Prostate gland (tissue), 2 donors: Measurements from ENCODE around the gene NOL9. TPM values are rescaled to one million over a fixed set of nuclear protein-coding genes. Genes with fewer than 3 reads are reported as not detected.

ENCODE experiments used
- DNase-seq: peaks from one replicate; pipeline ENCODE4 v3.0.0-alpha.2; 2019; ENCODE audit warnings: low spot score
- H3K27ac ChIP-seq, 2 donors: fragments of 200-600 bp; sonication (generic); 2 replicates each; pipeline ENCODE4 v1.5.1; 2017 to 2019
- H3K27me3 ChIP-seq: fragments of 200-600 bp; sonication (generic); replicated peaks from 2 replicates; pipeline ENCODE4 v1.5.1; 2019; ENCODE audit not compliant: insufficient read depth
- H3K36me3 ChIP-seq, 2 donors: fragments of 200-600 bp; sonication (generic); 1 replicate in 1 of 2; 2 replicates in 1 of 2; pipeline versions ENCODE4 v1.5.1 to v1.8.1; 2017 to 2019
- H3K4me1 ChIP-seq: fragments of 200-600 bp; sonication (generic); replicated peaks from 2 replicates; pipeline ENCODE4 v1.5.1; 2019
- H3K4me3 ChIP-seq, 2 donors: fragments of 200-600 bp; sonication (generic); 2 replicates each; pipeline ENCODE4 v1.5.1; 2017 to 2019
- H3K9me3 ChIP-seq: fragments of 200-600 bp; sonication (generic); 2 replicates; pipeline ENCODE4 v1.5.1; 2017
- CTCF ChIP-seq, 4 experiments: fragments of 200-600 bp in 2 of 4; fragments of 450-650 bp in 2 of 4; sonication (generic) in 2 of 4; IDR thresholded peaks; 1 replicate in 3 of 4; 2 replicates in 1 of 4; pipeline ENCODE4 v1.5.1; 2016 to 2019; ENCODE audit warnings: antibody characterized with exemption in 4 of 4, mild to moderate bottlenecking in 2 of 4, moderate library complexity in 2 of 4
- POLR2A ChIP-seq: fragments of 450-650 bp; IDR thresholded peaks from one replicate; pipeline ENCODE4 v1.6.1; 2016; ENCODE audit warnings: antibody characterized with exemption, mild to moderate bottlenecking
- POLR2AphosphoS5 ChIP-seq: sonication (generic); formaldehyde crosslinking; IDR thresholded peaks from one replicate; pipeline ENCODE4 v1.6.1; 2017; ENCODE audit warnings: antibody characterized with exemption
- WGBS: methylation state at CpG from one replicate; pipeline ENCODE4 v1.1.5; 2018; 5-methylcytosine and 5-hydroxymethylcytosine counted together
- intact Hi-C: fragments of 100-400 bp; cut with DNase I; formaldehyde crosslinking; loops from one replicate; pipeline ENCODE4 v1.14.2; 2022
- total RNA-seq, 2 donors: library from RNA; depleted of rRNA; stranded (reverse); fragments of >200 nt; gene quantifications; one replicate each; pipeline ENCODE4 v1.1.0, GENCODE V29; 2016

Gene NOL9
- total RNA-seq, 2 donors from 2014 or later, result 15.7 to 20.9 TPM

DNA sequence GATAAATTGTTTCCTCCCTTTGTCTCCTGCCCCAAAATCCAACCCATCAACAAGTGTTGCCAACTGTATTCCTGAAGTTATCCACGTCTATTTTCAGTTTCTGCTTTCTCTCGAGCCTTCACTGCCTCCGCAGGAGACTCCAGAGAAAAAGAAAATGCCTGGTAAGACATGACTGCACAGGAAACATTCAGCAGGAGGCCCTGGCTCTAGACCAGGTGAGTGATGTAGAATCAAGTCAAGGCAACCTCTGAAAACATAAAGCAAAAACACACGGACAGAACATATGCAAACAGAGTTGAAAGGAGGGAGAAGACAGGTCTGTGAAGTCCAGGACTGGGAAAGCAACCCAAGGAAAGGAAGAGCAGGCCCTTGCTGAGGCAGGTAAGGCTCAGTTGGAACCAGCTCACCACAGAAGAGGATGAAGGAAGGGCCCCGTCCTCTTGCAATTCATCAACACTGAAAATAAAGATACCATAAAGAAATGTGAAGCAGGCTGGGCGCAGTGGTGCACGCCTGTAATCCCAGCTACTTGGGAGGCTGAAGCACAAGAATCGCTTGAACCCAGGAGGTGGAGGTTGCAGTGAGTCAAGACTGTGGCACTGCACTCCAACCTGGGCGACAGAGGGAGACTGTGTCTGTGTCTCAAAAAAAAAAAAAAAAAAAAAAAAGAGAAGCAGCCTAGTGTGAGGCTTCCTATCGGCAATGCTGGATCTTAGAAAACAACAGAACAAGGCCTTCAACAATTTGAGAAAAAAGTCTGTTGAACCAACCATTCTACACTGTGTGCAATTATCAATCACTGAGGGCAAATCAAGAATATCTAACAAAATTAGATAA is 8.8 kb downstream of the NOL9 start:
- Histone ChIP-seq H3K36me3 (no peaks in the 10 kb centered on the region), H3K27me3 (no peaks in the 10 kb centered on the region), H3K4me3 (no peak overlapping the region), H3K27ac (no peak overlapping the region), H3K9me3 (no peaks in the 10 kb centered on the region), H3K4me1 (no peaks in the 10 kb centered on the region)
- no peak for DNase-seq
- TF ChIP-seq CTCF (IDR thresholded peaks at IDR 0.05), result no peak
- no peak for TF ChIP-seq POLR2A
- 59% methylated on average over 10 of the region's 10 CpGs for WGBS
- intact Hi-C loops, result no loop called here

DNA sequence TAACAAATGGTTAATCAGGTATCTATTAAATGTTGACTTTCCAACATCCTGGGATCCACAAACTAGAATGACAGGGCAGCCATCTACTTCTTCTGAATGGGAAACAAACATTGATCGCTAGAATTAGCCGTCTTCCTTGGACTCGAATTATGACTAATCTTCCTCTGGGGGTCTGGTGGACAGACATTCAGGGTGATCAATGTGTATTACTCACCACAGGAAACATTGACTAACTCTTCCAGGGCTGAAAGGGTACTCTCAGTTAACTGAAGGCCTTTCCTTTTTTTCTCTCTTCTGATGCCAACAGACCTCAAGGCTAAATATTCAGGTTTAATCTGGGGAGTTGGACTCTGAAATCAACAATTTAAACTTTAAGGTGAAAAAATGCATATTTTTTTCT is 9.5 kb downstream of the NOL9 start:
- no peak overlapping the region for H3K27ac ChIP-seq
- DNase-seq, result no peak
- WGBS, result 90% methylated on average over 3 of the region's 3 CpGs
- intact Hi-C loops, result no loop called here
- no peaks in the 10 kb centered on the region for H3K4me1 ChIP-seq
- no peak overlapping the region for H3K4me3 ChIP-seq
- H3K36me3 ChIP-seq, result no peaks in the 10 kb centered on the region
- H3K27me3 ChIP-seq, result no peaks in the 10 kb centered on the region
- no peaks in the 10 kb centered on the region for H3K9me3 ChIP-seq
- no peak for TF ChIP-seq POLR2A
- no peak for TF ChIP-seq CTCF (IDR thresholded peaks at IDR 0.05)
- no peak for TF ChIP-seq POLR2AphosphoS5

DNA sequence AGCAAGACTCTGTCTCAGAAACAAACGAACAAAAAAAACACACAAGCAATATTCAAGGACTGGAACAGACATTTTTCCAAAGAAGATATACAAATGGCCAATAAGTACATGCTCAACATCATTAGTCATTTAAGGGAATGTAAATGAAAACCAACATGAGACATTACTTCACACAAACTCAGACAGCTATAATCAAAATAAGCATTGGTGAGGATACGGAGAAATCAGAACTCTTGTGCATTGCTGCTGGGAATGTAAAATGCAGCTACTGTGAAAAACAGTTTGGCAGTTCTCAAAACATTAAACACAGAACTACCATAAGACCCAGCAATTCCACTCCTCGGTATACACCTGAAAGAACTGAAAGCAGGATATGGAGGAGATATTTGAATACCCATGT is 15.4 kb downstream of the NOL9 start:
- TF ChIP-seq POLR2AphosphoS5, result no peak
- no peak for TF ChIP-seq POLR2A
- TF ChIP-seq CTCF (IDR thresholded peaks at IDR 0.05), result no peak
- 58% methylated on average over 3 of the region's 3 CpGs for WGBS
- Histone ChIP-seq H3K4me3 (no peak overlapping the region), H3K36me3 (no peaks in the 10 kb centered on the region), H3K27me3 (no peaks in the 10 kb centered on the region), H3K9me3 (no peaks in the 10 kb centered on the region), H3K27ac (no peak overlapping the region), H3K4me1 (no peaks in the 10 kb centered on the region)
- DNase-seq, result no peak
- intact Hi-C loops, result no loop called here

DNA sequence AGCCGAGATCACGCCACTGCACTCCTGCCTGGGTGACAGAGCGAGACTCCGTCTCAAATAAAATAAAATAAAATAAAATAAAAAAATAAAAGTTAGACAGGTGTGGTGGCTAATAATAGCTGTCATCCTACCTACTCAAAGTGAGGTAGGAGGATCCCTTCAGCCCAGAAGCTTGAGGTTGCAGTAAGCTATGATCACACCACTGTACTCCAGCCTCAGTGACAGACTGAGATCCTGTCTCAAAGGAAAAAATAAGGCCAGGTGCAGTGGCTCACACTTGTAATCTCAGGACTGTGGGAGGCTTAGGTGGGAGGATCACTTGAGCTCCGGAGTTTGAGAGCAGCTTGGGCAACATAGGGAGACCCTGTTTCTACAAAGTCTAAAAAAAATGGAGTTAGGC is 18.0 kb downstream of the NOL9 start:
- Histone ChIP-seq H3K27me3 (no peaks in the 10 kb centered on the region), H3K36me3 (peaks cover 14 to 18% of the 10 kb centered on the region in 2 donors), H3K27ac (no peak overlapping the region), H3K4me1 (no peaks in the 10 kb centered on the region), H3K4me3 (no peak overlapping the region), H3K9me3 (no peaks in the 10 kb centered on the region)
- intact Hi-C loops, result no loop called here
- TF ChIP-seq CTCF (IDR thresholded peaks at IDR 0.05), result no peak
- no peak for TF ChIP-seq POLR2AphosphoS5
- TF ChIP-seq POLR2A, result no peak
- WGBS, result 73% methylated on average over 5 of the region's 5 CpGs
- no peak for DNase-seq

DNA sequence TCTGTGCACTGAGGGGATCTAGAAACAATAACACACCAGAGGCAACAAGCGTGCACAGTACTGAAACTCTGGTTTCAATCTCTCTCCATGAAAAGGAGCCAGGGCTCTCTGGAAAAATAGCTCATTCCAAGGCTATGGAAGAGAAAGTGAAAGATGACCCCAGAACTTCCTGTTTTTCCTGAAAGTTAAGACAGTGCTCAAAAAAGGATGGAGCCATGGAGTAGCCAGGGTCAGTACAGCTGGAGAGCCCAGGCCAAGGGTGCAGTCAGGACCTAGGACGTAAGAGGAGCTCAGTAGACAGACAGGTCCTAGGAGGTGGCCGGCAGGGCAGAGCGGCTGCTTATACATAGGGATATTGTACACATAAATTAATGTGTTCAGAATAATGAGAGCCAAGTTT is 19.1 kb downstream of the NOL9 start:
- no peaks in the 10 kb centered on the region for H3K9me3 ChIP-seq
- TF ChIP-seq POLR2AphosphoS5 (no peak), POLR2A (no peak), CTCF (IDR thresholded peaks at IDR 0.05) (no peak)
- WGBS, result 92% methylated on average over 4 of the region's 4 CpGs
- DNase-seq, result no peak
- intact Hi-C loops, result no loop called here
- no peaks in the 10 kb centered on the region for H3K27me3 ChIP-seq
- no peak overlapping the region for H3K27ac ChIP-seq
- H3K36me3 ChIP-seq, result peaks cover 14 to 28% of the 10 kb centered on the region in 2 donors
- no peak overlapping the region for H3K4me3 ChIP-seq
- H3K4me1 ChIP-seq, result no peaks in the 10 kb centered on the region
